AG04449 (cell line): Measurements from ENCODE around the gene BTBD6.

Source experiments
- CTCF ChIA-PET: fragments of 350-600 bp; formaldehyde crosslinking; extraction: SDS; loops from one replicate; lab custom pipeline; 2021; ENCODE audit warnings: antibody characterized with exemption; lab: Yijun Ruan, JAX
- POLR2A ChIA-PET: fragments of 400-600, 350-600 bp; formaldehyde crosslinking; extraction: SDS; loops from one replicate; lab custom pipeline; 2020; ENCODE audit warnings: antibody characterized with exemption, inconsistent platforms; lab: Yijun Ruan, JAX
- DNase-seq: peaks from one replicate; pipeline ENCODE4 v3.0.0-alpha.2; 2010; ENCODE audit warnings: low read depth, low spot score
- H3K4me3 ChIP-seq: 2 replicates; pipeline ENCODE4 v1.5.1; 2011; ENCODE audit warnings: low read depth, mild to moderate bottlenecking, control low read depth, low read length
- CTCF ChIP-seq: IDR thresholded peaks from one replicate; pipeline ENCODE4 v1.5.1; 2011; ENCODE audit warnings: mild to moderate bottlenecking, moderate library complexity, low read length, control low read depth, inconsistent platforms; ENCODE audit not compliant: insufficient read depth; ENCODE audit errors: missing control alignments

The BTBD6 gene

GRCh38 chr14:105249182-105250007 lies 1.1 kb downstream of the BTBD6 start:
- ChIA-PET POLR2A (interaction anchor here (1.3 to 1.9 kb wide), 3 partner anchors 52 to 162 kb away, joined by 4 to 6 read pairs (median 5); partner anchors contain the start of genes BRF1 and PACS2), CTCF (interaction anchor here (0.6 to 1.0 kb wide), 2 partner anchors 103 to 241 kb away, joined by 3 read pairs; no protein-coding TSS in a partner anchor)
- no peak for TF ChIP-seq CTCF
- H3K4me3 ChIP-seq = peak overlapping the region; percentile 69
- no peak for DNase-seq

- no peak for TF ChIP-seq CTCF
- ChIA-PET CTCF (interaction anchor here (0.9 to 1.0 kb wide), 2 partner anchors 11 to 241 kb away, joined by 3 read pairs; no protein-coding TSS in a partner anchor), POLR2A (interaction anchor here (1.4 to 1.9 kb wide), 2 partner anchors 51 to 65 kb away, joined by 4 to 6 read pairs; partner anchors contain the start of genes BRF1 and PACS2)
- no peak overlapping the region; the same call in 1 of the 2 replicates for H3K4me3 ChIP-seq
- no peak for DNase-seq
These were observed 1.7 kb downstream of the BTBD6 start for GRCh38 chr14:105250008-105250366.

- H3K4me3 ChIP-seq = no peak overlapping the region
- DNase-seq = no peak
- TF ChIP-seq CTCF = no peak
- ChIA-PET POLR2A (no interaction called here), CTCF (interaction anchor here (0.9 to 1.4 kb wide), 2 partner anchors 10 to 49 kb away, joined by 3 to 4 read pairs; no protein-coding TSS in a partner anchor)
These were observed 2.7 kb downstream of the BTBD6 start for GRCh38 chr14:105250986-105251385.

- H3K4me3 ChIP-seq = no peak overlapping the region
- no peak for DNase-seq
- ChIA-PET CTCF (no interaction called here), POLR2A (no interaction called here)
- no peak for TF ChIP-seq CTCF
These were observed 3.6 kb downstream of the BTBD6 start for GRCh38 chr14:105251920-105252319.

- no peak for DNase-seq
- POLR2A ChIA-PET = no interaction called here
- H3K4me3 ChIP-seq = no peak overlapping the region
- TF ChIP-seq CTCF = no peak
- CTCF ChIA-PET = no interaction called here
These were observed 4.4 kb downstream of the BTBD6 start for GRCh38 chr14:105252552-105253328.

- no peak for DNase-seq
- ChIA-PET POLR2A (no interaction called here), CTCF (no interaction called here)
- no peak for TF ChIP-seq CTCF
- no peak overlapping the region for H3K4me3 ChIP-seq
These were observed 5.0 kb downstream of the BTBD6 start for GRCh38 chr14:105253329-105253682.
